Measurements from ENCODE around the gene NMNAT2. TPM values are rescaled to one million over a fixed set of nuclear protein-coding genes. Genes with fewer than 3 reads are reported as not detected.

The NMNAT2 gene
- total and polyA plus RNA-seq, 2 donors (not counting 3 experiments of a cell fraction or from before 2014, with no cell fraction given) = 0.28 to 0.38 TPM

Other genes starting within 250 kb of the NMNAT2 start
- gene LAMC2, start 232.1 kb downstream of the NMNAT2 start, total RNA-seq = 0.82 and 4.0 TPM in 2 replicates
- 0.14 and 0.23 TPM in 2 replicates for gene LAMC2, start 232.1 kb downstream of the NMNAT2 start, polyA plus RNA-seq
- gene SMG7, start 54.1 kb upstream of the NMNAT2 start, total RNA-seq = 42.1 and 47.1 TPM in 2 replicates
- 23.8 and 25.4 TPM in 2 replicates for gene SMG7, start 54.1 kb upstream of the NMNAT2 start, polyA plus RNA-seq
- gene NCF2, start 172.1 kb upstream of the NMNAT2 start, total RNA-seq = not detected in 2 replicates
- gene NCF2, start 172.1 kb upstream of the NMNAT2 start, polyA plus RNA-seq = 0.03 TPM in 1 of 2 replicates, not detected in the other
- 185 and 190 TPM in 2 replicates for gene ARPC5, start 217.4 kb upstream of the NMNAT2 start, total RNA-seq
- gene ARPC5, start 217.4 kb upstream of the NMNAT2 start, polyA plus RNA-seq = 72.1 and 110 TPM in 2 replicates
- gene APOBEC4, start 234.9 kb upstream of the NMNAT2 start, total RNA-seq = not detected in 2 replicates
- not detected in 2 replicates for gene APOBEC4, start 234.9 kb upstream of the NMNAT2 start, polyA plus RNA-seq